Activated naive CD8-positive, alpha-beta T cell treated with anti-CD3 and anti-CD28 coated beads, Interleukin-2, amount 50 U/mL, for 24 hours (primary cell): ENCODE results near the gene HAUS1.
A peak's percentile ranks its signal among the peaks of the same experiment; 100 is the strongest.
"Not testable (repeated sequence)": the region's sequence is repeated elsewhere in the genome, so short reads cannot be mapped to it uniquely, and the experiment has no call there.

Source experiments
- ATAC-seq: fragments of 150-1000 bp; cut with Tn5 transposase; one replicate; pipeline ENCODE4 v1.10.0; 2021
- DNase-seq: peaks from one replicate; pipeline ENCODE4 v3.0.0; 2021
- H3K27ac Mint-ChIP-seq: one replicate; pipeline ENCODE4 v1.8.0; 2021; ENCODE audit warnings: mild to moderate bottlenecking, mixed read lengths
- H3K27me3 Mint-ChIP-seq: one replicate; pipeline ENCODE4 v1.8.0; 2021; ENCODE audit warnings: mixed read lengths
- H3K36me3 Mint-ChIP-seq: one replicate; pipeline ENCODE4 v1.8.0; 2021; ENCODE audit warnings: low read depth, mixed read lengths
- H3K4me1 Mint-ChIP-seq: one replicate; pipeline ENCODE4 v1.8.0; 2021; ENCODE audit warnings: mixed read lengths
- H3K4me3 Mint-ChIP-seq: one replicate; pipeline ENCODE4 v1.8.0; 2021; ENCODE audit warnings: mild to moderate bottlenecking, moderate library complexity, mixed read lengths
- H3K9me3 Mint-ChIP-seq: one replicate; pipeline ENCODE4 v1.8.0; 2021; ENCODE audit warnings: mixed read lengths

HAUS1 gene

GRCh38 chr18:46158499-46158898, 54.3 kb downstream of the HAUS1 start:
- ATAC-seq = no peak
- Mint-ChIP-seq H3K36me3 (no peaks in the 10 kb centered on the region), H3K9me3 (no peaks in the 10 kb centered on the region), H3K27me3 (no peaks in the 10 kb centered on the region), H3K4me3 (no peak overlapping the region), H3K4me1 (peaks cover 52% of the 10 kb centered on the region), H3K27ac (no peak overlapping the region)
- DNase-seq = no peak

DNA sequence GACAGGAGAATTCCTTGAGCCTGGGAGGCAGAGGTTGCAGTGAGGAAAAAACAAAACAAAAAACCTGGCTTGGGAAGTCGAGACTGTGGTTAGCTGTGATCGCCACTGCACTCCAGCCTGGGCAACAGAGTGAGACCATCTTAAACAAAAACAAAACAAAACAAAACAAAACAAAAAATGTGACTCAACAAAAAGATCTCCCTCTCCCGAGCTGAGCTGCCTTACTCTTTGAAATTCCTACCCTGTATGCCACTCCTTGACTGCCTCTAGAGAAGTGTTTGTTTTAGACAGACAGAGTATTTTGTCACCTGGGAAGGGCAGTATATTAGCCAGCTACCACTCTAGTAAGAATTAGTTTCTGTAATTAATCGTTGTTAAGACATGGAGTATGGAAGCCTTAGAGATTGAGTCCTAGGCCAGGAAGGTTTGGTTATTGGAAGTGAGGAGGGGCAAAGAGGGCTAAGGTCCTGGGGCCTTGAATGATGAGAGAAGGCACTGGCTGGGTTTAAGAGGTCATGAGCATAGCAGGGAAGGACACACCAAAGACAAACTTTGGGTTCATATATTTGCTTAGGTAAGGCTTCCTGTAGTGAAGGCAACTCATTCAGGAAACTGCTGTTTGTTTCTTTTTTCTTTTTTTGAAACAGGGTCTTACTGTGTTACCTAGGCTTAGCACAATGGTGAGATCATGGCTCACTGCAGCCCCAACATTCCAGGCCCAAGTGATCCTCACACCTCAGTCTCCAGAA, 56.0 kb downstream of the HAUS1 start:
- H3K36me3 Mint-ChIP-seq = no peaks in the 10 kb centered on the region
- ATAC-seq (no peak), DNase-seq (no peak)
- H3K4me3 Mint-ChIP-seq = no peak overlapping the region
- H3K4me1 Mint-ChIP-seq = peaks cover 40% of the 10 kb centered on the region
- H3K27ac Mint-ChIP-seq = no peak overlapping the region
- H3K27me3 Mint-ChIP-seq = no peaks in the 10 kb centered on the region
- H3K9me3 Mint-ChIP-seq = no peaks in the 10 kb centered on the region

DNA sequence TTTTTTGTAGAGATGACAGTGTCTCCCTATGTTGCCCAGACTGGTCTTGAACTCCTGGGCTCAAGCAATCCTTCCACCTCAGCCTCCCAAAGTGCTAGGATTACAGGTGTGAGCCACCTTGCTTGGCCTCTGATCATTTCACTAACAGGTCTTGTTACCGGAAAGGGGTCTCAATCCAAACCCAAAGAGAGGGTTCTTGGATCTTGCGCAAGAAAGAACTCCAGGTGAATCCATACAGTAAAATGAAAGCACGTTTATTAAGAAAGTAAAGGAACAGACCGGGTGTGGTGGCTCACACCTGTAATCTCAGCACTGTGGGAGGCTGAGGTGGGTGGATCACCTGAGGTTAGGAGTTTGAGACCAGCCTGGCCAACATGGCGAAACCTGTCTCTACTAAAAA, 56.7 kb downstream of the HAUS1 start:
- H3K36me3 Mint-ChIP-seq, H3K27ac Mint-ChIP-seq: not testable (repeated sequence)
- peaks cover 34% of the 10 kb centered on the region for H3K4me1 Mint-ChIP-seq

GRCh38 chr18:46161703-46162396, 57.7 kb downstream of the HAUS1 start:
- Mint-ChIP-seq H3K4me1 (peaks cover 29% of the 10 kb centered on the region), H3K4me3 (no peak overlapping the region), H3K36me3 (no peaks in the 10 kb centered on the region), H3K27me3 (no peaks in the 10 kb centered on the region), H3K27ac (no peak overlapping the region), H3K9me3 (no peaks in the 10 kb centered on the region)
- DNase-seq (no peak), ATAC-seq (no peak)

More for the DNA sequence above, 56.7 kb downstream of the HAUS1 start:
- not testable (repeated sequence) for H3K4me3 Mint-ChIP-seq, ATAC-seq, H3K9me3 Mint-ChIP-seq, DNase-seq, H3K27me3 Mint-ChIP-seq

- Mint-ChIP-seq H3K4me1 (peaks cover 26% of the 10 kb centered on the region), H3K4me3 (no peak overlapping the region), H3K27ac (no peak overlapping the region), H3K36me3 (no peaks in the 10 kb centered on the region), H3K27me3 (no peaks in the 10 kb centered on the region), H3K9me3 (no peaks in the 10 kb centered on the region)
- no peak for DNase-seq
- ATAC-seq = no peak
These were observed 58.9 kb downstream of the HAUS1 start for GRCh38 chr18:46163091-46163490.

- Mint-ChIP-seq H3K36me3 (no peaks in the 10 kb centered on the region), H3K27me3 (no peaks in the 10 kb centered on the region), H3K9me3 (no peaks in the 10 kb centered on the region), H3K4me3 (no peak overlapping the region), H3K27ac (no peak overlapping the region), H3K4me1 (peaks cover 31% of the 10 kb centered on the region)
- ATAC-seq (no peak), DNase-seq (no peak)
These were observed 59.8 kb downstream of the HAUS1 start for GRCh38 chr18:46163941-46164499.

- not testable (repeated sequence) for H3K36me3 Mint-ChIP-seq, H3K27ac Mint-ChIP-seq, DNase-seq, H3K27me3 Mint-ChIP-seq, ATAC-seq, H3K9me3 Mint-ChIP-seq, H3K4me3 Mint-ChIP-seq
- H3K4me1 Mint-ChIP-seq = peaks cover 35% of the 10 kb centered on the region
These were observed 60.3 kb downstream of the HAUS1 start for GRCh38 chr18:46164502-46164901.

- Mint-ChIP-seq H3K4me1 (peaks cover 38% of the 10 kb centered on the region), H3K4me3 (no peak overlapping the region), H3K27ac (no peak overlapping the region), H3K36me3 (no peaks in the 10 kb centered on the region), H3K27me3 (no peaks in the 10 kb centered on the region), H3K9me3 (no peaks in the 10 kb centered on the region)
- ATAC-seq = no peak
- DNase-seq = no peak
These were observed 60.7 kb downstream of the HAUS1 start for GRCh38 chr18:46164920-46165319.

DNA sequence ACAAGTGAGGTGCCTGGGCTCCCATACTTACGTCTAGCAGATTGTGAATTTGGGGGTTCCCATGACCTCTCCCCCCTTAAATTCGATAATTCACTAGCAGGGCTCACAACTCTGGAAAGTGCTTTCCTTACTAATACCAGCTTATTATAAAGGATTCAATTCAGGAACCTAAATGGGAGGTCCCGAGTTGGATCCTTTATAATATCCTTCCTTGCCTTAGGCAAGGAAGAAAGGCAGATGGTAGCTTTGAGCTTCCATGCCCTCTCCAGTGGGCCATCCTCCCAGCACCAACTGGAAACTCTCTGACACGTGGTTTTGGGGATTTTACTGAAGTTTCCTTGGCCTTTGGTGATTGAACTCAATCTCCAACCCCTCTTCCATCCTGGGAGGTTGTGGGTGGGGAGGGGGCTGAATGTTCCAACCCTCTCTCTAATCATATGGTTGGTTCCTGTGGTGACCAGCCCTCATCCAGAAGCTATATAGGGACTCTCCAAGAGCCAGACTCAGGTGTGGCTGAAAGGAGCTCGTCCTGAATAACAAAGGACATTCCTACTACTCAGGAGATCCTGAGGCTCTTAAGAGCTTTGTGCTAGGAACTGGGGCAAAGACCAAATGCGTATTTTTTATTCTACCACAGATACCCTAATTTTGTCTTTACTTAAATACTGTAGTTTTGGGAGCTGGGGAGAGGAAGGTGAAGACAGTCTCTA, 62.2 kb downstream of the HAUS1 start:
- Mint-ChIP-seq H3K36me3 (no peaks in the 10 kb centered on the region), H3K4me1 (peaks cover 31% of the 10 kb centered on the region)

DNA sequence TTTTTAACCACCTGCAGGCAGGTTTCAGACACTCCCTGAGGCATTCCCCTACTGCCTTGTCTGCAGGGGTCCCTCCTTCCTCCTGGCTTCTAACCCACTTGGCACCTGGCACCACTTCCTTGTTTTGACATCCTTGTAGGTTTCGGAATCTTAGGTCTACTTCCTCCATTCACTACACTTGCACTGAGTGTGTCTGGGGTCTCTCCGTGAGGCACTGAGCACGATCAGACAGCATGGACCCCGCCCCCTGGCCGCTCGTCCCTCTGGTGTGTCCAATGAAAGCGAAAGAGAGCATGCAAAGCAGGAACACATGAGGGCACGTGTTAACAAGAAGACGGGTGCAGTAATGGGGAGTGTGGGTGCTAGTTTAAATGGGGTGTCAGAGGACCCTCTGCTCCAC, 63.8 kb downstream of the HAUS1 start:
- no peaks in the 10 kb centered on the region for H3K36me3 Mint-ChIP-seq
- peak; percentile 56 for DNase-seq
- peaks cover 40% of the 10 kb centered on the region for H3K4me1 Mint-ChIP-seq
- peak overlapping the region; percentile 59 for H3K4me3 Mint-ChIP-seq
- H3K27me3 Mint-ChIP-seq = no peaks in the 10 kb centered on the region
- ATAC-seq = peak; percentile 55
- H3K27ac Mint-ChIP-seq = peak overlapping the region; percentile 82
- no peaks in the 10 kb centered on the region for H3K9me3 Mint-ChIP-seq

More for the DNA sequence above, 62.2 kb downstream of the HAUS1 start:
- Mint-ChIP-seq H3K4me3 (no peak overlapping the region), H3K27ac (no peak overlapping the region), H3K9me3 (no peaks in the 10 kb centered on the region), H3K27me3 (no peaks in the 10 kb centered on the region)
- ATAC-seq (no peak), DNase-seq (no peak)

DNA sequence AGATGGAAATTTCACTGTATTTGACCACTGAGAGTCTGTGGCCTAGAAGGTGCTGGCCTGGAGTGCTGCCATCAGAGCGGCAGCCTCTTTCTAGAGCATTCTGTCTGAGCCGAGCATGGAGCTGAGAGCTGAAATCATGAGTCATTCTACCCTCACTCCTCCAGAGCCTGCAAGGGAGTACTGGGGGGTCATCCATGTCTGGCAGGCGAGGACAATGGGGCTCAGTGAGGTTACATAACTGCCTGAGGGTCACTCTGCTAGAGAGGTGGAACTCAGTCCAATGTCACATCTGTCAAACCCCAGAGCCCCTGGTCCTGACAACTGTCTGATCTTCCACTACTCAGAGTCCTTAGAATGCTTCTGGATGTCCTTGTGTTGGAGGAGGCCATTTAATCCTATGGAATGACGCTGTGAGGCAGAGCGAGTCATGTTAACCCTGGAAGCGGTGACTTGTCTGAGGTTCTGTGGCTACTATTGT, 65.3 kb downstream of the HAUS1 start:
- peaks cover 44% of the 10 kb centered on the region for H3K4me1 Mint-ChIP-seq
- ATAC-seq = no peak

DNA sequence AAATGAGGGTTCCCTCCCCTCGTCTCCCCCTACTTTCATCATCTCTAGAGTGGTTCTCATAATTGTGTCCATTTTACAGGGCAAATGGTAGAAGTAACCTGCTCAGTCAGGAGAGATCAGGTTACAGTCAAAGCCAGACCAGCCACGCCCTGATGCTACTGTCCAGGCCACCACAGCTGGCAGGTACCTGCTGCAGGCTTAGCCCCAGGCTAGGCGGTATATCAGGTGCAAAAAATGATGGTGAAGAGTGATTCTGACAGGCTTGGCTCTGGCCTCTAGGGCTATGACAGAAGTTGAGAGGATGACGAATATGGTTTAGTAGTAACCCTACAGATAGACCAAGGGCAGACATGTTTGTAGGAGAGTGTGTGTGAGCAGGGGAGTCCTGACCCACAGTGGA, 67.1 kb downstream of the HAUS1 start:
- peaks cover 56% of the 10 kb centered on the region for H3K4me1 Mint-ChIP-seq
- peaks cover 14% of the 10 kb centered on the region for H3K36me3 Mint-ChIP-seq
- no peaks in the 10 kb centered on the region for H3K27me3 Mint-ChIP-seq
- H3K4me3 Mint-ChIP-seq = no peak overlapping the region
- ATAC-seq = no peak
- H3K9me3 Mint-ChIP-seq = no peaks in the 10 kb centered on the region
- DNase-seq = no peak
- peak overlapping the region; percentile 3 for H3K27ac Mint-ChIP-seq

More for the DNA sequence above, 65.3 kb downstream of the HAUS1 start:
- Mint-ChIP-seq H3K36me3 (peaks cover 5% of the 10 kb centered on the region), H3K27me3 (no peaks in the 10 kb centered on the region), H3K4me3 (no peak overlapping the region), H3K27ac (peak overlapping the region; percentile 66), H3K9me3 (no peaks in the 10 kb centered on the region)
- DNase-seq = no peak

GRCh38 chr18:46173393-46174341, 69.5 kb downstream of the HAUS1 start:
- Mint-ChIP-seq H3K9me3 (no peaks in the 10 kb centered on the region), H3K27me3 (no peaks in the 10 kb centered on the region), H3K4me1 (peaks cover 56% of the 10 kb centered on the region), H3K4me3 (peak overlapping the region; percentile 97), H3K27ac (peak overlapping the region; percentile 99), H3K36me3 (peaks cover 28% of the 10 kb centered on the region)
- DNase-seq = peak; percentile 96
- ATAC-seq = peak; percentile 90
